ENCODE measurements around the gene ORAI3.

The ORAI3 gene

GRCh38 chr16:30948667-30949649 lies at the start of gene ORAI3:
TSS of gene ORAI3 (plus strand) at chr16:30949068. CDS start at chr16:30949290, 222 bp downstream.
- DNase-seq (ENCODE audit: low spot score): peak; percentile 71

- no peak for DNase-seq (ENCODE audit: low spot score)
Observed at GRCh38 chr16:30899794-30900193, 49.1 kb upstream of the ORAI3 start.

- no peak for DNase-seq (ENCODE audit: low spot score)
Observed at GRCh38 chr16:30900588-30900987, 48.3 kb upstream of the ORAI3 start.

GRCh38 chr16:30901201-30902028 lies 47.5 kb upstream of the ORAI3 start:
- no peak for DNase-seq (ENCODE audit: low spot score)

GRCh38 chr16:30902029-30902972 lies 46.6 kb upstream of the ORAI3 start:
- DNase-seq (ENCODE audit: low spot score): peak; percentile 54

- no peak for DNase-seq (ENCODE audit: low spot score)
Observed at GRCh38 chr16:30903002-30903401, 45.9 kb upstream of the ORAI3 start.

GRCh38 chr16:30903596-30903995 lies 45.3 kb upstream of the ORAI3 start:
- DNase-seq (ENCODE audit: low spot score): no peak

GRCh38 chr16:30904114-30904780 lies 44.6 kb upstream of the ORAI3 start:
- DNase-seq (ENCODE audit: low spot score): no peak

GRCh38 chr16:30907064-30907463 lies 41.8 kb upstream of the ORAI3 start:
- DNase-seq (ENCODE audit: low spot score): no peak

GRCh38 chr16:30910427-30911029 lies 38.3 kb upstream of the ORAI3 start:
- DNase-seq (ENCODE audit: low spot score): no peak

GRCh38 chr16:30912794-30913412 lies 36.0 kb upstream of the ORAI3 start:
- DNase-seq (ENCODE audit: low spot score): no peak

GRCh38 chr16:30914830-30915229 lies 34.0 kb upstream of the ORAI3 start:
- DNase-seq (ENCODE audit: low spot score): no peak

GRCh38 chr16:30918614-30919013 lies 30.3 kb upstream of the ORAI3 start:
- no peak for DNase-seq (ENCODE audit: low spot score)

GRCh38 chr16:30920891-30921290 lies 28.0 kb upstream of the ORAI3 start:
- no peak for DNase-seq (ENCODE audit: low spot score)

GRCh38 chr16:30921459-30921747 lies 27.5 kb upstream of the ORAI3 start:
- no peak for DNase-seq (ENCODE audit: low spot score)

GRCh38 chr16:30921748-30922419 lies 27.0 kb upstream of the ORAI3 start:
- peak; percentile 95 for DNase-seq (ENCODE audit: low spot score)

- DNase-seq (ENCODE audit: low spot score): peak; percentile 99
Observed at GRCh38 chr16:30922420-30922959, 26.4 kb upstream of the ORAI3 start.

GRCh38 chr16:30922960-30923535 lies 25.8 kb upstream of the ORAI3 start:
- DNase-seq (ENCODE audit: low spot score): peak; percentile 98

- no peak for DNase-seq (ENCODE audit: low spot score)
Observed at GRCh38 chr16:30923554-30924075, 25.3 kb upstream of the ORAI3 start, which contains the start of gene FBXL19. TSS of gene FBXL19 (plus strand) at chr16:30923572. CDS start at chr16:30925755, 2,183 bp downstream.
